Measurements from ENCODE around the gene OTULINL. TPM values are rescaled to one million over a fixed set of nuclear protein-coding genes. Genes with fewer than 3 reads are reported as not detected.

OTULINL gene
- polyA plus RNA-seq, 2 donors, result 0.45 to 1.4 TPM

GRCh38 chr5:14655146-14655741 lies 73.7 kb downstream of the OTULINL start:
- Histone ChIP-seq H3K27ac (ENCODE audit: low read depth in 2 of 2, low read length in 1 of 2) (no peak overlapping the region), H3K4me3 (ENCODE audit: low read depth in 1 of 2, low read length in 2 of 2) (no peak overlapping the region), H3K4me1 (ENCODE audit: control insufficient read depth in 2 of 2, insufficient read depth in 2 of 2, low read length in 1 of 2) (peaks cover 0 to 3% of the 10 kb centered on the region in 2 donors), H3K9me3 (ENCODE audit: control insufficient read depth in 2 of 2, insufficient read depth in 1 of 2, low read depth in 1 of 2, low read length in 1 of 2) (no peaks in the 10 kb centered on the region), H3K27me3 (ENCODE audit: control insufficient read depth in 1 of 2, insufficient read depth in 2 of 2, low read length in 2 of 2) (no peaks in the 10 kb centered on the region), H3K36me3 (ENCODE audit: control insufficient read depth in 2 of 2, insufficient read depth in 2 of 2, low read length in 1 of 2) (no peaks in the 10 kb centered on the region)
- WGBS, 2 donors, result 39 to 54% methylated on average over 4 of the region's 4 CpGs

- no peaks in the 10 kb centered on the region for H3K27me3 ChIP-seq (ENCODE audit: control insufficient read depth in 1 of 2, insufficient read depth in 2 of 2, low read length in 2 of 2)
- WGBS, 2 donors, result 45 to 67% methylated on average over 2 of the region's 2 CpGs
These were observed 75.3 kb downstream of the OTULINL start for GRCh38 chr5:14656898-14657297.

GRCh38 chr5:14659821-14660607 lies 78.4 kb downstream of the OTULINL start:
- H3K4me1 ChIP-seq (ENCODE audit: control insufficient read depth in 2 of 2, insufficient read depth in 2 of 2, low read length in 1 of 2), result peaks cover 0 to 5% of the 10 kb centered on the region in 2 donors
- H3K36me3 ChIP-seq (ENCODE audit: control insufficient read depth in 2 of 2, insufficient read depth in 2 of 2, low read length in 1 of 2), result peaks cover 0 to 3% of the 10 kb centered on the region in 2 donors
- H3K9me3 ChIP-seq (ENCODE audit: control insufficient read depth in 2 of 2, insufficient read depth in 1 of 2, low read depth in 1 of 2, low read length in 1 of 2), result no peaks in the 10 kb centered on the region
- H3K27me3 ChIP-seq (ENCODE audit: control insufficient read depth in 1 of 2, insufficient read depth in 2 of 2, low read length in 2 of 2), result no peaks in the 10 kb centered on the region
- WGBS, 2 donors, result 58 to 68% methylated on average over 3 of the region's 3 CpGs
- no peak overlapping the region for H3K4me3 ChIP-seq (ENCODE audit: low read depth in 1 of 2, low read length in 2 of 2)
- H3K27ac ChIP-seq (ENCODE audit: low read depth in 2 of 2, low read length in 1 of 2), result peak overlapping the region; percentile 40 to 71

More at GRCh38 chr5:14656898-14657297, 75.3 kb downstream of the OTULINL start:
- H3K27ac ChIP-seq (ENCODE audit: low read depth in 2 of 2, low read length in 1 of 2), result no peak overlapping the region
- no peaks in the 10 kb centered on the region for H3K9me3 ChIP-seq (ENCODE audit: control insufficient read depth in 2 of 2, insufficient read depth in 1 of 2, low read depth in 1 of 2, low read length in 1 of 2)
- peaks cover 0 to 5% of the 10 kb centered on the region in 2 donors for H3K4me1 ChIP-seq (ENCODE audit: control insufficient read depth in 2 of 2, insufficient read depth in 2 of 2, low read length in 1 of 2)
- no peak overlapping the region for H3K4me3 ChIP-seq (ENCODE audit: low read depth in 1 of 2, low read length in 2 of 2)
- no peaks in the 10 kb centered on the region for H3K36me3 ChIP-seq (ENCODE audit: control insufficient read depth in 2 of 2, insufficient read depth in 2 of 2, low read length in 1 of 2)

- H3K4me1 ChIP-seq (ENCODE audit: control insufficient read depth in 2 of 2, insufficient read depth in 2 of 2, low read length in 1 of 2), result peaks cover under 1 to 6% of the 10 kb centered on the region in 2 donors
- peak overlapping the region; percentile 40 to 71 for H3K27ac ChIP-seq (ENCODE audit: low read depth in 2 of 2, low read length in 1 of 2)
- 67 to 72% methylated on average over 2 of the region's 2 CpGs for WGBS, 2 donors
- peaks cover 0 to 3% of the 10 kb centered on the region in 2 donors for H3K36me3 ChIP-seq (ENCODE audit: control insufficient read depth in 2 of 2, insufficient read depth in 2 of 2, low read length in 1 of 2)
- H3K9me3 ChIP-seq (ENCODE audit: control insufficient read depth in 2 of 2, insufficient read depth in 1 of 2, low read depth in 1 of 2, low read length in 1 of 2), result no peaks in the 10 kb centered on the region
- H3K4me3 ChIP-seq (ENCODE audit: low read depth in 1 of 2, low read length in 2 of 2), result no peak overlapping the region
- H3K27me3 ChIP-seq (ENCODE audit: control insufficient read depth in 1 of 2, insufficient read depth in 2 of 2, low read length in 2 of 2), result no peaks in the 10 kb centered on the region
These were observed 79.2 kb downstream of the OTULINL start for GRCh38 chr5:14660833-14661232.

Other genes with a start within 250 kb of the OTULINL start
- gene OTULIN, start 82.9 kb downstream of the OTULINL start, polyA plus RNA-seq, result 1 to 10 TPM; 5.7 to 6.2 TPM